HG03196 (cell line): Measurements from ENCODE around the gene SMIM24.
"Not testable (repeated sequence)": the region's sequence is repeated elsewhere in the genome, so short reads cannot be mapped to it uniquely, and the experiment has no call there.

Experiments used
- ATAC-seq: cut with Tn5 transposase; IDR thresholded peaks from one replicate; pipeline ENCODE4 v1.9.1; 2021; ENCODE audit not compliant: unreplicated experiment

Gene SMIM24

DNA sequence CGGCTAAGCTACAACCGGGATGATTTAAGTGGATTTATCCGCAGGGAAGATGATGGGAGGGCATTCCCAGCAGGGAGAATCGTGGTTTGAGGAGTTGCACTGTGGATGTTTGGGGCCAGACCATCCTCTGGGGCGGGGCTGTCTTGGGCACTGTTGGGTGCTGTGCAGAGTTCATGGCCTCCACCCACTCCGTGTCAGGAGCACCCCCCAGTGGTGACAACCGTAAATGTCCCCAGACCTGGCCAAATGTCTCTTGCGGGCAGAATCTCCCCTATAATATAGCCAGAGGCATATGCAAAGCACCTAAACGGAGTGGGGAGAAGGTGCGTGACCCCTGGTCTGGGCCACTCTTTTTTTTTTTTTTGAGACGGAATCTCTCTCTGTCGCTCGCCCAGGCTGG lies 40.2 kb downstream of the SMIM24 start:
- ATAC-seq, result no peak

DNA sequence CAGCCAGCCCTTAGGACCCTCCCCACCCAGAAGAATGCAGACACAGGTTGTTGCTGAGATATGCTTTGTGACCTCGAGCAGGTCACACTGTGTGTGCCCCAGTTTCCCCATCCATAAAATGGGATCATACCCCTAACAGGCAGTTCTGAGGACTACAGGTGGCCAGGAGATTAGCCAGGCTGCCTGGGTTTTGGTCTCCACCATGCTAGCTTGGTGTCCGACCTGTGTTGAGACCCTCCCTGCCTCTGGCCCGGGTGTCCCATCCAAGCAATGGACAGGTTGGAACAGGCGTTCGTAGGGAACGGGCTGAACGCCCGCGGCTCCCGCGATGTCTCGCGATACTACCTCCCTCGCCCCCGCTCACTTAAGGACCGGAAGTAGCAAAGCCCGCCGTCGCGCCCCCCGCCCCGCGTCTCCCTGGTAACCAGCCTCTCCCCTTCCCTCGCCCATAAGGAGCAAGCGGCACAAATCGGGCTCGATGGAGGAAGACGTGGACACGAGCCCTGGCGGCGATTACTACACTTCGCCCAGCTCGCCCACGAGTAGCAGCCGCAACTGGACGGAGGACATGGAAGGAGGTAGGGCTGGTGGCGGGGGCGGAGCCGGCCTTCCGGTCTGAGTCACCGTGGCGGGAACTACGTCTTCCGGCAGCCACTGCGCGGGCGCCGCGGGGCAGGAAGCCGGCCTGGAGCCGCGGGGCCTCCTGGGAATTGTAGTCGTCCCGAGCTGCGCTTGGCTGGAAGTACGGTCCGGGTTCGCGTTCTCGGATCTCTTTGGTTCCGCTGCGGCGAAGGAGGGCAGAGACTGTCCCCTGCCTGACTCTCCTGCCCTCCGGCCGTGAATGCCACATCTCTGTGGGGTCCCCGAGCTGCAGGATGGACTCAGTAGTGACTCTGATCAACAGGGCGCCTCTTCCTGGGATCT lies 45.4 kb downstream of the SMIM24 start:
- ATAC-seq, result peak; percentile 87

DNA sequence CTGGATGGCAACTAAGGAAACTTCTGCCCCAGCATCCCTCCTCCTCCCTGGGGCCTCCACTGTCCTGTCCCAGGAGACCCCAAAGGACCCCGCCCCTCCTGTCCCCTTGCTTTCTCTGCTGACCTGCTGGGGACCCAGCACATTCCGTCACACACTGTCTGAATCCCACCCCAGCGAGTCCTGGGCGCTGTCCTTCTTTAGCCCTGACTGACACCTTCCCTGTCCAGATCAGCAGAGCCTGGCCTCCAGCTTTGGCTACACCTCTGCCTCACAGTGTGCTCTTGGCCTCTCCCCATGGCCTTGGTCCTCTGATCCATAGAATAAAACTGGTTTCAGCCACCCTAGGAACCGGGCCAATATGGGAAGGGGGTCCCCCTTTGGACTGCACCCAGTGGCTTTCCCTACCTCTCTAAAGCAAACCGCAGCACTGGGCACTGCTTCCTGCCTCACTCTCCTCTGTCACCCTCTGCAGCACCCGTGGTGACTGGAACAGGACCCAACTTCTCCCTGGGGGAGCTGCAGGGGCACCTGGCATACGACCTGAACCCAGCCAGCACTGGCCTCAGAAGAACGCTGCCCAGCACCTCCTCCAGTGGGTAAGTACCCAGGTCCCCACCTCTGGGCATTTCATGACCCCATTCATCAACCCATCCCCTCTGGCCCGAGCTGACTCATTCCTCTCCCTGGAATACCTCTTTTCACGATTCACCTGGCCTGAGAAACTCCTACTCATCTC lies 46.4 kb downstream of the SMIM24 start:
- no peak for ATAC-seq

DNA sequence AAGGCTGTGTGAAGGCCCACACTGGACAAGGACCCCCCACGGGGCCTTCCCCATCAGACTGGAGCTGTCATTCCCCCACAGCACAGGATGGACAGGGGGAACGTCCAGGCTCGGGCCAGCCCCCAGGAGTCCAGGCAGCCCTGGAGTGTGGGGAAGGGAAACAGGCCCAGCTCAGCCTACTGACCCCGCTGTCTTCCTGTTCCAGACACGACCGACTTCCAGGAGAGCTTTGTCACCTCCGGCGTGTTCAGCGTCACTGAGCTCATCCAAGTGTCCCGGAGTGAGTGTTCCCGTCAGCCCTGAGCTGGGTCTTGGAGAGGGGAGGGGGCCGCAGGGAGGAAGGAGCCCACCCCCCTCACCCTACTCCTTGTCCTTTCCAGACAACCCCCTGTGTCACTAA lies 47.0 kb downstream of the SMIM24 start:
- ATAC-seq, result no peak

DNA sequence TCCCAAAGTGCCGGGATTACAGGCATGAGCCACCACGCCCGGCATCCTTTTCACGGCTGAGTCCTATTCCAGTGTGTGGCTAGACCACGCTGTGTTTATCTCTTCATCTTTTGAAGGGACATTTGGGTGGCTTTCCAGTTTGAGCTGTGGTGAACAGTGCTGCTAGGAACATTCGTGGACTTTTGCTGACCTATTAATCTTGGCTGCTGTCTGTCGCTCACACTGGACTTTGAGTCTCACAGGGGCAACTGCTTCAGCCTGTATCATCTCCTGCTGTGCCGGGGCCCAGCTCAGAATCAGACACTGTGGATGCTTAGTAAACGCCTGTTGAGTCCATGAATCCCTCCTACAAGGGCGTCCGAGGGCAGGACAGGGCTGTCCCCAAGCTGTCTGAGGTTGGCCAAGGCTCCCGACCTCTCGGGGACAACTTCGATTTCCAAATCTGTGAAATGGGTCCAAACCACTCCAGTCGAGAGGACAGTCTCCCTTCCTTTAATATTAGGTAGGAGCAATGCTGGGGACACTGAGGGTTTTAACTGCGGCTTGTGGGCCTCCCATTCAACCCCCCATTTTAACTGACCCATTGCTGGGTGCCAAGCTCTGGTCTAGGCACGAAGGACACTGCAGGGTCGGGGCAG lies 48.4 kb downstream of the SMIM24 start:
- no peak for ATAC-seq

- not testable (repeated sequence) for ATAC-seq
These were observed 50.0 kb downstream of the SMIM24 start for GRCh38 chr19:3430366-3430680.

DNA sequence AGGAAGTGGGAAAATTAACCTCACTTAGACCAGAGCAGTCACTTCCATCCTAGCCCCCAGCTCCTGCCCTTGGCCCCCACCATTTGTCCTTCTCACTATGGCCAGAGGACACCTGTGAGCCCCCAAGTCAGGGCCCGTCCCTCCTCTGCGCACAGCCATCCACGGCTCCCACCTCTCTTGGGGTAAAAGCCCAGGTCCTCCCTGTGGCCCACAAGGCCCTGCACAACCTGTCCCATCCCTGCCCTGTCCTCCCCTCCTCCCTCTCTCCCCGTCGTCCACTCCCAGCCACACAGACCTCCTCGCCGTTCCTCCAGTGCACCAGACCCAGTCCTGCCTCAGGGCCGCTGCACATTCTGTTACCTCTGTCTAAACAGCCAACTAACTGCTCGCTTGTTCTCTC lies 53.9 kb downstream of the SMIM24 start:
- ATAC-seq, result no peak
